NCI-H526 (cell line): ENCODE data around the gene PTPRB.

Experiments
- DNase-seq, 2 experiments: peaks; one replicate each; lab custom pipeline; 2025; lab: John Stamatoyannopoulos, UW

PTPRB gene

DNA sequence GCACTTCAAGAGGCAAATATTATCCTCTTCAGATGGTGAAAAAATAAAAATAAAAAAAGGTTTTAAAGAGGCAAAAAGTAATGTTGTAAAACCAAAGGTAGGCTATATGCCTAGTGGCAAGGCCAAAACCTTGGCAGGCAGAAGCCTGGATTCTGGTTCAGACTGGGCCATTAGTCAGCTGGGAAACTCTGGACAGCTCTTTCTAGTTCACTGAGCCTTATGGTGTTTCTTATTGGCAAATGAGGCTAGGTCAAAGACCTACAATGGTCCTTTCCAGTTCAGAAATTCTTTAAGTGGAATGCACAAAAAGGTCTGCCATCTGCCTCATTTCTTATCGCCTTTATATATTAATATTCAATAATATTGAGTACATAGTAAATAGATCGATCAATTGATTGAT, 44.6 kb downstream of the PTPRB start:
- DNase-seq: no peak

DNA sequence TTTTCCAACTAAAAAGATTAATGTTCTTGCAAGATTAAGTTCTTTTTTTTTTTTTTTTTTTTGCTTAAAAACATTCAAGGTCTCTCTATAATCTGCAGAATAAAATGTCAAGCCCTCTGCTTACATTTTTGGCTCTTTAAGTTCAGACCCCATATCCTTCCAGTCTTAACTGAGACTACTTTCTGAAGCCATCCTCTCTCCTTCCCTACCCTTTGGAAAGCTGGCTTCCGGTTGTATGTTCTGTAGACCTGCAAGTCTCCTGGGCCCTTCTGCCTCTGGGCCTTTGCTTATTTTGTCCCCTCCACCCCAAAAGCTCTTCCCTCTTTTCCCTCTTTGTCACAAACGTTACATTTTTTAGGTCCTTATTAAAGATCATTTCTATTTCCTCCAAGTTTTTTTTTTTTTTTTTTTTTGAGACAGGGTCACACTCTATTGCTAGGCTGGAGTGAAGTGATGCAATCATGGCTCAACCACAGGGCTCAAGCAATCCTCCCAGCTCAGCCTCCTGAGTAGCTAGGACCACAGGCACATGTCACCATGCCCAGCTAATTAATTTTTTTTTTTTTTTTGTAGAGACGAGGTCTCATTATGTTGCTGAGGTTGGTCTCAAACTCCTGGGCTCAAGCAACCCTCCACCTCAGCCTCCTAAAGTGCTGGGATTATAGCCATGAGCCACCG, 46.5 kb downstream of the PTPRB start:
- no peak for DNase-seq

DNA sequence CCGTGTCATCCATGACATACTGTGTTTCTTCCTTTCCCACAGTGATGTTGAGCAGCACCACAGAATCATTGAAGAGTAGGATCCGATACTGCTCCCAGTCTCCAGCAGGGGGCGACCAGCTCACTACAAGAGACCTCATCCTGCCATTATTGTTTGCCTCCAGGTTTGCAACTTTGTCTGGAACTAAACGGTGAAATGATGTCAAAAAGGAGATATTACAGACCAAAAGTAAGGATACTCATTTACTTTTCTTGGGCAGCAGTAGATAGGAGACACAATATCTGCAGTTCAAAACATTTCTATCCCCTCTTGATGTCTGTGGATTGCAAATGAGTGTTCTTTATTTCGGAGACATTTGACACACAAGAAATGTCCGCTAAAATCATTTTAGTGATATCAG, 47.2 kb downstream of the PTPRB start:
- peak; percentile 37 to 79 for DNase-seq

DNA sequence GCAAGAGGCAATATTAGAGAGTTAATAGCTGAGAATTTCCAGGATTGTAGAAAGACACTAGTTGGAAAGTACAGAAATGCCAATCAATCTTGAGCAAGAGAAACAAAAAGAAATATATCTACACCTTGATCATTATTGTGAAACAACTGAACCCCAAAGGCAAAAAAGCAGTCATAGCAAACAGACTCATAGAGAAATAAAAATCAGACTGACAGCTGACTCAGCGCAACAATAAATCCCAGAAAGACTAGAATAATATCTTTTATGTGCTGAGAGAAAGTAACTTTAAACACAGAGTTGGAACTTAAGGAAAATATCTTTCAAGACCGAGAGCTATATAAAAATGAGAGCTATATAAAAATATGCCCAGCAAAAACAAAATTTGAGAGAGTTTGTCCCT, 52.9 kb downstream of the PTPRB start:
- DNase-seq: no peak

DNA sequence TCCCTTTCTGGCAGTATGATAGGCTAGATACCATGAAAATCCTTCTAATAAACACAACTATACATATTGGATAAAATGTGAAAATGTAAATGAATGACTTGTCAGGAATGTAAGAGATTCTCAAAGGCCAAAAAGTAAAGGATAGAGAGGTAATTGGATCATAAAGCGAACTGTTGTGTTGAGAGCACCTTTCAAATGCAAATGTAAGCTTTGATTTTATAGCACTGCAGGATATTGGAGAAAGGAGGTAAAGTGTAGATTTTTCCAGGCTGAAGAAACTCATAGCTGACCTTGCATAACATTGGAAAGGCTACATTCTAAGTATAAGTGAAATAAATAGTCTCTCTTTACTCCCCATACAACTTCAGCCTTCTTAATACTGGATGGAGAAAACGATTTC, 54.0 kb downstream of the PTPRB start:
- DNase-seq: no peak

DNA sequence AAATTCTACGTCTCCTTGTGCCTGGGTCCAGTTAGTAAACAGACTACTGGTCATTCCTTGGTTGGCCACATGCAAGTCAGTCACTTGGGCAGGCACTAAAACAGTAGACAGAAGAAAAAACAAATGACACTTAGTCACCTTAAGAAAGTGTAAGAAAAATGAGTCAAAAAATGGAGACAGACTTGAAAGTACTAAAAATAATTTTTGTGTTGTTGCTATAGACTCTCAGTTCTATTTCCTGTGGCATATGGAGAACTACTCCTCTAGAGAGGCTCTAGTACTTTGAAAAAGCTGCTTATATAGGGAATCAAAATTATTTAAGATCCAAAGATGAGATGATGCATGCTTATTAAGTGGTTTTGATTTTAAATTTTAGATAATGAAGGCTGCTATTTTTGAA, 56.0 kb downstream of the PTPRB start:
- DNase-seq: no peak

DNA sequence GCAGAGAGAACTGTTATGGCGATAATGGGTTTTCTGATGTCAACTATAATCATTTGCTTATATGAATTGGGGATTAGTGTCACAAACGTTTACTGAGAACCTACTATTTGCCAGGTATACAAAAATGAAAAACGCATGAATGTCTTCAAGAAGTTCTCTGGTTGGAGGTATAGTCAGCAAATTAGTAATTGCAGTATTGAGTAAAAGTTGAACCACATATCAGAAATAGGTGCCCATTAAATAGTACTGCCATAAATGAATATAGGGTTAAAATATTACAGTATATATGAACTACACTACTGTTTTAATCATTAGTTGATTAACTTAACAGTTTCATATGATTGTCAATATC, 60.0 kb downstream of the PTPRB start:
- no peak for DNase-seq

DNA sequence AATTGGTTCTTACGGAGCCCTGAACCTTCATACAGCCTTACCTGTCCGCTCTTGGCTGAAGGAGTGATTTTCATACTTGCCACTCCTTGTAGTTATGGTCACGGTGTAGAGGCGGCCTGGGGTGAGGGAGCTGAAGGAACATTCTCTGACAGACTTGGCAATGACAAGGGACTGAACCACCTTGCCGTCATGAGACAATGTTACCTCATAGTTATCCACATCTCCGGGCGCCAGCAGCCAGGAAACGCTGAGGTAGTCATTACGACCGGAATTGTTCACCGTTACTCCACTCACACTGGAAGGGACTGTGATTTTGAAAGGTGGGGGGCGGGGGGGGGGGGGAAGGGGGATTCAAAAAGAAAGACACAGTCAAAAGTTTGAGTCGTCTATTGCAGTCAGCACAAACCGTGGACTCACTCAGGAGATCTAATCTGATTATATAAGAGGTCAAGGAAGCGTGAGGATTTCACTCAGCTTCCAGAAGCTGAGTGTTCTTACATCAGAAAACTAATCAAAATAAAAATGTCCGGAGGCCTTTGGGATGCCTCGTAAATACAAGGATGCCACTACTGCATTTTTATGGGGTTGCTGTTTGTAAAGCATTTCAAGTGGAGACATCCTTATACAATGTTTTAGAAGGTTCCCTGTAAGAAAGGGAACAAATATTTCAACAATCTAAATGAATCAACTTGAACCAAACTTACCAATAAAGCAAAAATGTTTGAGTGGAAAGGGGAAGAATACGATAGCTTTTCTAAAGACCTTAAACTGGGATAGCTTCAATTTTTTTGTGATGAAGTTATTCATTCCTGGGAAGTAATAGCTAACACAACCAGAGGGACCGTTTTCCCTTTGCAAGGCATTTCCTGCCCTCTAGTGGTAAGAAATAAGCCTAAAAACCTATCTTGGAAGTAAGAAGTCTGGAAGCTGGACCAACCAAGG, 60.6 kb downstream of the PTPRB start:
- DNase-seq: peak; percentile 84 to 92

DNA sequence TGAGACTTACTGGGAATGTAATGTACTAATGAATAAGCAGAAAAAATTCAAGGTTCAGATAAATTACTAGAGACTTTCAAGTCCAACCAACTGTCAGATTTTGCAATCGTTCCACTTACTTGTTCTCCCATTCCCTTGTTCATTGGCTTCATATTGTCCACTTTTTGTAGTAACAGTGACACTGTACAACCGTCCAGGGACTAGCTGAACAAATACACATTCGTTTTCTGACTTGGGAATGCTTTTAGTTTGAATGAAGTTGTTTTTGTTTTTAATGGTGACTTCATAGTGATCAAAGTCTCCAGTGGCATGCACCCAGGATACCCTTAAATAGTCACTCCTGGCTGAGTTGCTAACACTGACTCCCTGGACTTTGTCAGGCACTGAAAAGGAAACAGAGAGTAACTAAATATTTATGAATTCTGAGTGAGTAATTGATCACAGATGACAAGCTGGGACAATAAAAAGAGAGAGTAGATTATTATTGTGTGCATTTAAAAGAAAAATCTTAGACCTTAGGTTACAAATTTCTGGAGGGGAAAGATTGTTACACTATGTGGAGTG, 65.4 kb downstream of the PTPRB start:
- no peak for DNase-seq

DNA sequence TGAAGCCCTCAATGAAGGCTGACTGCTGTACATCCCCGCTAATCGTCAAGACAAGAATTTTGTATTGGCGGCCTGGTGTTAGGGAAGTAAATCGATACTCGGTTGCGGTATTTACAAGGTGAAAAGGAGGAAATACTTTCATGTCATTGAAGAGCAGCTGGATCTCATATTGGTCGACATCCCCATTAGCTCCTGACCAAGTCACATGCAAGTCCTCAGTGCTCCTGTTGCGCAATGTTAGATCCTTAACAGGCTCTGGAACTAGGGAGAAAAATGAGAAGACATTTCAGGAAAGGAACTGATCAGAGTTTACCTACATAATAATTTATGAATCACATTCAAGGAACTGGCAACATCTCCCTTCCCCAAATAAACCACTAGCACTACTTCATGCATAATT, 66.2 kb downstream of the PTPRB start:
- no peak for DNase-seq

DNA sequence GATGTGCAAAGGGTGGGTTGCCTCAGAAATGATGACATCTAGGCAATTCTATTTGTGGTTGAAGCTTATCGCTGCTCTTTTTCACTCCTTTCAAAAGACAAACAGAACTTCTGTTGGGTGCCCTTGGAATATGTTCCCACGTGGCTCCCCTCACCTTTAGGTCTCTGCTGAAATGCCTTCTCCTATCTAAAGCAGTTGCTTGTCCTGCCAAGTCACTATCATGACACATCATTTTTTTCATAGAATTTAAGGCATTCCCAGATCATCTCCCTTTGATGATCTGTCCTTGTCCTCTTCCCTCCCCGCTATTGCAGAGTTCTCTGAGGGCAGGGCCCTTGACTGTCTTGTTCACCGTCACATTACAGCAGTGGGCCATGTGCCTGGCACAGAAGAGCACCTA, 75.7 kb downstream of the PTPRB start:
- DNase-seq: no peak

DNA sequence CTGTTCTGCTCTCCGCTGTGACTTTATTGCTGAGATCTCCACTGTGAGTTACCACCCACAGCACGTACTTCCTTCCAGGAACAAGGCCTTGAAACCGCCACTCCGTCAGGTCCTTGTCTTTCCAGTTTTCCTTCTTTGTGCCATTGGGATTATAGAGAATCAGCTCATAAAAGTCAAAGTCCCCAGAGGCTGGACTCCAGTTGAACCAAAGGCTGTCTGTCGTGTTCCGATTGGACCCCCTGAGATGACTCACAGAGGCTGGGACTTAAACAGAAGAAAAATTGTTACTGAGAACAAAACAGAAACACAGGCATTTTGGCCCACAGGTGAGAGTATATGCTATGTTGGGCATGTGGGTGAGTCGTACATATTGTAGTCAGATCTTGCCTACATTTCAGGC, 76.6 kb downstream of the PTPRB start:
- no peak for DNase-seq

DNA sequence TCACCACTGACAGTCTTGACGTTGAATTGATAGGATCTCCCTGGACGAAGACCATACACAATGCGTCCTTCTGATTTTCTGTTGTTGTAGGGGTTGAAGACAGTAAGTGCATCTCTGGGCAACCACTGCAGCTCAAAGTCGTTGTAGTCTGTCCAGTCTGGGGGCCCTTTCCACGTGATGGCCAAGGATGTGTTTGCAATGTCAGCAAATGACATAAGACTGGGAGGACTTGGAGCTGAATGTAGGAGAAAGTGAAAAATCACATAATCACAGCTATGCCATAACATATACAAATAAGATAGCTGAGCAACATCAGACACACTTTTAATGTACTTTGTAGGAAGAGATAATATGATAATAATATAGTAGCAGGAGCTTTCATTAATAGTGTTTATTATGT, 77.8 kb downstream of the PTPRB start:
- DNase-seq: no peak

DNA sequence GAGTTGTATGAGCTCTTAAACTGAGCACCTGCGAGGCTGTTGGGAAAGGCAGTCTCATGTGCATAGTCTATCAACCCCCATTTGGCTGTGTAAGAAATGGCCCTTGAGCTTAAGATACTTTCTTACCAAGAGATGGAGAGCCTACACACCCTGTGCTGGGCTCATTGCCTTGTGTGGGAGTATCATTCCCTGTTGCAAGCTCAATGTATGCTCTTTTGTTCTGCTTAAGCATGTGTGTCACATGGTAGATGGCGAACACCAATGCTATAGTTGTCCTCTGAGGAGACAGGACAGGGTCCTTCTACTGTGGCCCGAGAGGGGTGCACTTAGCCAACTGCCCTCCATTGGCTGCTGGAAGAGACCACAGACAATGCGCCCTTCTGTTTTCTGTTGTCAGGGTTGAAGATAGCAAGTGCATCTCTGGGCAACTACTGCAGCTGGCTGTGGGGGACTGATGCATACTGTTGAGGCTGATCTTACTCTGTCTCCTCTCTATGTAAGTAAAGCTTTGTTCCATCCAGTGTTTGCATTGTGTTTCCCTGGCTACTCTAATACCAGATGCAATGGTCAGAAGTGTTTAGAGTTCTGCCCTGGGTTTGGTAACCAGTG, 79.5 kb downstream of the PTPRB start:
- no peak for DNase-seq

DNA sequence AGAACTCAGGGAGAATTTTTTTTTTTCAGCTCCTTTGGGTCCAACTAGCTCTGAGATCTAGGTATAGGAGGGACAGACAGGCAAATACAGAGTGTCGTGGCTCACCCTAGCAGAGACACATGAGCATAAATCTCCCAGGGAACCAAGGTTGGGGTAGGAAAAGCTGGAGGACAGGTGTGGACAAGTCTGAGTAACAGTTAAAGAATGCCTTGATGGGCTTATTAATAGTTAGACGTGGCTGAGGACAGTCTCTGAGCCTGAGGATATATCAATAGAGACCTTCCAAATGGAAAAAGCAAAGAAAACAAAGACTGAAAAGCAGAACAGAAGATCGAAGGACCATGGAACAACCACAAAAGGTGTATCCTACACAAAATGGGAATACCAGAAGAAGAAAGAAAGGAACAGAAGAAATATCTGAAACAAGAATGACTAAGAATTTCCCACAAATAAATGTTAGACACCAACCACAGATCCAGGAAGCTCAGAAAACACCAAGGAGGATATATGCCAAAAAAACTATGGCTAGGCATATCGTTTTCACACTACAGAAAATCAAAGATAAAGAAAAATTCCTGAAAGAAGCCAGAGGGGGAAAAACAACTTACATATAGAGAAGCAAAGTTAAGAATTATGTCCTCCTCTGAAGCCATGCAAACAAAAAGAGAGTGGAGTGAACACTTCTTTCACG, 80.9 kb downstream of the PTPRB start:
- no peak for DNase-seq

DNA sequence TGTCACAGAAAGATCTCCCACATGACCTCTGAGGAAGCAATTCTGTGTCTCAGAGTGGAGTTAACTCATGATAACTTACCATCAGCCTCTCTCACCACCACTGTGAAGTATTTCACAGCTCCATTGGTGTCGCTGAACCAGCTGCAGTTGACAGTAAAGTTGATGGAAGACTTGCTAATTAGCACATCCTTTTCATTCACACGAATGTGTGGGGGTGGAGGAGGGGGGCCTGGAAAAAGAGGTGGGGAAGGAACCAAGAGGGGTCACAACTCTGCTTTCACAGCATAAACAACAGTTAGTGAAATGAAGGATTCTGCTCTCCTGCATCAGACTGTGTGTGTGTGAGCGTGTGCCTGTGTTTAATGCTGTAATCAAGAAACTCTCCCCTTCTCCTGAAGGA, 82.1 kb downstream of the PTPRB start:
- DNase-seq: no peak

DNA sequence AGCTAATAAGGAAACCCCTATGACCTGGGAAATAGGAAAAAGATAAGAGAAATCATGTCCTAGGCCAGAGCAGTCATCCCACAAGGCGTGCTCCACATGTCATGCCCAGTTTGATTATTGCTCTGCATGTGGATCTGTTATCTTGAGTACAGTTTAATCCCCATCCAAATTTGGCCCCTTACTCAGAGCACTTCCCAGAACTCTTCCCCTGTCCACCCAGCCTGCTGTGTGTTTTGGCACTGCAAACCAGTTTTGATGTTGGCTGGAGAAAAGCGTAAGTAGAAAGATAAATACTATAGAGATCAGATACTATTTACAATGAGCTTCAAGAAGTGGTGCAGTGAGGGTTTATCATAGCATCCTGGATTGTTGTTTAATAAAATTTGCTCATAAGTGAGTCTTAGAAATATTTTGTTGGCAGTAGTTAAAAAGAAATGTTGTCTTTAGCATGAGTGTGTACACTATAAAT, 83.8 kb downstream of the PTPRB start:
- DNase-seq: no peak

DNA sequence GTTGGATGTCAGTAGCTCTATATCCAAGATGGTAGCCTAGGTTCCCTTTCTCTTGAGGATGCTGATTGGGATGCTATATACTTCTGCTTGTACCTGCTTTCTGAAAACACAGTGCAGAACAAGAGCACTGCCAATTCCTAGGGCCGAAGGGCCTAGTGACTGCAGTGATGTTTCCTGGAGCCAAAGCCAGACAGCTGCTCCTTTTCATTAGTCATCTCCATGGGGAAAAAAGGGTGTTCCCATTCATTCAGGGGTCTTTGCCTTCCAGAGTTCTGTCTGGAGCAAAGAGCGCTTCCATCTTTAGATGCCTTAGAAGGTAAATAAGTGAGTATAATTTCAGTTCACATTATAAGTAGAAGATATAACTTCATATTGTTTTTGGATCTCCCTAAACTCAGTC, 85.5 kb downstream of the PTPRB start:
- no peak for DNase-seq

DNA sequence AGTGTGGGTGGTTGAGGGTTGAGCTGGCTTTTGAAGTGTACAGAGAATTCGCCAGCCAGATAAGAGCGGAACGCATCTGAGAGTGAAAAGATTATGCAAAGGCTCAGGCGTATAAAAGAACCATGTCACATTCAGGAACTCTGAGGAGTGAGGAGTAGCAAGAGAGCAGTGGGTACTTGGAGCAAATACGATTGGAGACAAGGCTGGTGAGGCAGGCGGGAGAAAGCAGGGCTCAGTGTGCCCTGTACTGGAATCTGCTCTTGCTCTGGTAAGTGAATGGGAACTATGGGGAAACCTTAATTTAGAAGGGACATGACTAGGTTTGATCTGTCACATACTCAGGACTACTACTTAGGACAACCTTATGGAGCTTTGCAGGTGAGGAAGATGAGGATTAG, 87.0 kb downstream of the PTPRB start:
- no peak for DNase-seq

DNA sequence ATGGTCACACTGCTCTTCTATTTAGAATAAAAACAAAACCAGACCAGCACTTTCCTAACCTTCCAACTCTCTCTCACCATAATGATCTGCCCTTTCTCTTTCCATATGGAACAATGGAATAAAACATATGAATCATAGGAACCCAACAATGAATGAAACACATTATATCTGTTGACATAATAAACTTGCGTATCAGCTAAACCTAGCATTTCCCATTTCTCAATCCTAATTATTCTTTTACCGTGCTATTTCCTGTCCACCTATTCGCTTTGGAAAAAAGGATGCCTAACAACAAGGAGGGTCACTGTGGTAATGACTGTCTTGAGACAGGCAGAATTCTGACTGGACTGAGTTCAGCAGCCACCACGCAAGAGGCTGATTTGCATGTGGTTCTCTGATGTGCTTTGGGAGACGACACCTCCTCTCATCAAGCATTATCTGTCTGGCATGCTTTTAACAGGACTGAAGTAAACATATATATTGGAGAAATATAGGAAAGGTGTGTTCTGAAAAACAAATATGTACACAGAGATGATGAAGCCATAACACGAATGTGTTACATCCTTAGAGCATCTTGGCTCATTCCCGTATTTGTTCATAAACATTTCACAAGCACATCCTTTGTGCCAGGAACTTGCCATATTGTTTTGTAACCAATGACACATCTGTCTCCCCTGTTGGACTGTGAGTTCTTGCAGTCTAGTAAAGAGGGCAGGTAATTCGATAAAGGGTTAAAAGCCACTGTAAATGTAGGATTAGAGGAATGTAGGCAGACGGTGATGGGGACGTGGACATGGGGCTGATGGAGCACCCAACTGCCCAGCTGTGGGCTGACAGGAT, 87.7 kb downstream of the PTPRB start:
- peak; percentile 24 to 82 for DNase-seq

DNA sequence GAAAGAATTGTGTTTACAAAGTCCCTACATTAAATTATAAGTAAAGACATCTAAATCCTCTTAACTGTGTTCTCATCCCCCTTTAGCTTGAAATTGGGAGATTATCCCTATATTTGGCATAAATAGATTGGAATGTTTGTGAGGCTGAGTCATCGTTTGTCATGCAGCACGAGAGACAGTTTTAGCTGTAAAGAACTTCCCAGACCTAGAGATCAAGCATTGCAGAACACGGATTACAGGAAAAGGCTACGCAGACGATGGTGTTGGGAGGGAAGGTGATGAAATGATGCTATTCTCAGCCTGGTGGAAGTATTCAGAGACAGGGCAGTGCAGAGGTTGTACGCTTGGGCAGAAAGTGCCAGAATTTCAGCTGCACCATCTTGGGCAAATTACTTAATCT, 93.8 kb downstream of the PTPRB start:
- DNase-seq: no peak
